GM19351 (cell line): ENCODE results near the gene MMP24.
"Not testable (repeated sequence)": the region's sequence is repeated elsewhere in the genome, so short reads cannot be mapped to it uniquely, and the experiment has no call there.

ENCODE experiments used
- ATAC-seq: cut with Tn5 transposase; IDR thresholded peaks from one replicate; pipeline ENCODE4 v1.9.1; 2021; ENCODE audit warnings: mild to moderate bottlenecking, moderate library complexity; ENCODE audit not compliant: unreplicated experiment

The MMP24 gene

DNA sequence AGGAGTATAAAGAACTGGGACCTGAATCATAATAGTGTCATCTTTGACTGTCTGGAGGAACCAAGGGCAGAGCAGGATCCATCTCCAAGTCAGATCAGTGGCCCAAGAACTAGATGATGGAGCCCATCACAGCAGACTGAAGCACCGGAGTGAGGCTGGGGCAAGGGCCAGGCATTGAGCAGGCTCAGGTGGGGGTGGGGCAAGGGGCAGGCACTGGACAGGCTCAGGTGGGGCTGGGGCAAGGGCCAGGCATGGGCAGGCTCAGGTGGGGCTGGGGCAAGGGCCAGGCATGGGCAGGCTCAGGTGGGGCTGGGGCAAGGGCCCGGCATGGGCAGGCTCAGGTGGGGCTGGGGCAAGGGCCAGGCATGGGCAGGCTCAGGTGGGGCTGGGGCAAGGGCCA lies 26.1 kb downstream of the MMP24 start:
- ATAC-seq = not testable (repeated sequence)

DNA sequence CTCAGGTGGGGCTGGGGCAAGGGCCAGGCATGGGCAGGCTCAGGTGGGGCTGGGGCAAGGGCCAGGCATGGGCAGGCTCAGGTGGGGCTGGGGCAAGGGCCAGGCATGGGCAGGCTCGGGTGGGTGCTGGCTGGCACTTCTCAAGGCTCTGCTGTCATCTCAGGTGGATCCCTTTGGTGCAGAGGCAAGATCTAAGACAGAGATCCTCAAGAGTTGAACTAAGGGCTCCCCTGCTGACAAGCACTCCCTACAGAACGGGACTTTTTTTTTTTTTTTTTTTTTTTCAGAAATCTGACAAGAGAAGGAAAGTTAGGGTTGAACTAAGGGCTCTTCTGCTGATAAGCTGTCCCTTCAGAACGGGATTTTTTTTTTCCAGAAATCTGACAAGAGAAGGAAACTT lies 26.5 kb downstream of the MMP24 start:
- no peak for ATAC-seq

DNA sequence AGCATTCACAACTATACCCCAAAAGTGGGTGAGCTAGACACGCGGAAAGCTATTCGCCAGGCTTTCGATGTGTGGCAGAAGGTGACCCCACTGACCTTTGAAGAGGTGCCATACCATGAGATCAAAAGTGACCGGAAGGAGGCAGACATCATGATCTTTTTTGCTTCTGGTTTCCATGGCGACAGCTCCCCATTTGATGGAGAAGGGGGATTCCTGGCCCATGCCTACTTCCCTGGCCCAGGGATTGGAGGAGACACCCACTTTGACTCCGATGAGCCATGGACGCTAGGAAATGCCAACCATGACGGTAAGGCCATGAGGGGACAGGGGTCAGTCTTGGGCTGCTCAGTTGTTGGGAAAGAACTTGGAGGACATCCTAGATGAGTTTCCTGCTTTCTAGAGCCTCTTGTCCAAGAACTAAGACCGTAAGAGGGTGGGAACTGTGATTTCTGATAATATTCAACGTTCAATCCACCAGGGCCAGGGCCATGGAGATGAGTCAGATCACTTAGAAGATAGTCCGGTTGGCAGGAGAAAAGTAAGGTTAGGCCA lies 28.0 kb downstream of the MMP24 start:
- no peak for ATAC-seq

GRCh38 chr20:35257175-35257909 lies 30.9 kb downstream of the MMP24 start:
- no peak for ATAC-seq

DNA sequence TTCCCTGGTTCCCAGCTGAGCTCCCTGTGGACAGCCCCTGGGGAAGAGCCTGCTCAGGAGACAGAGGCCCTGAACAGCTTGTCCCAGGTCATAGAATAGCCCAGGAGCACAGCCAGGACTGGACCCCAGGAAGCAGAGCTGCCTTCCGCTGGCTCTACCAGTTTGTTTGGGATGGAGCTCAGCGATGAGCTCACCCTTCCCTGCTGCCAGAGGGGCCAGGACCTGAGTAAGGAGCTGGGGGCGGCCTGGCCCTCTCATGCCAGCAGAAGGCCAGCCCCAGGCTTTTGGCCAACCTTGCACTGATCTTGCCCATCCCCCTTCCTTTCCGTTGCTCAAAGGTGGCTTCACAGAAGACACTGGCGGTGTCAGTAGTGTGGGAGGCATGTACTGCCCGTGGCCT lies 33.9 kb downstream of the MMP24 start:
- ATAC-seq = no peak

DNA sequence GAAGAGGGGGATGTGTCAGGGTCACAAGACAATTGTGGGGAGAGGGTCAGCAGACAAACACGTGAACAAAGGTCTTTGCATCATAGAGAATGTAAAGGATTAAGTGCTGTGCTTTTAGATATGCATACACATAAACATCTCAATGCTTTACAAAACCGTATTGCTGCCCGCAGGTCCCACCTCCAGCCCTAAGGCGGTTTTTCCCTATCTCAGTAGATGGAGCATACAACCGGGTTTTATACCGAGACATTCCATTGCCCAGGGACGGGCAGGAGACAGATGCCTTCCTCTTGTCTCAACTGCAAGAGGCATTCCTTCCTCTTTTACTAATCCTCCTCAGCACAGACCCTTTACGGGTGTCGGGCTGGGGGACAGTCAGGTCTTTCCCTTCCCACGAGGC lies 35.8 kb downstream of the MMP24 start:
- ATAC-seq = not testable (repeated sequence)

DNA sequence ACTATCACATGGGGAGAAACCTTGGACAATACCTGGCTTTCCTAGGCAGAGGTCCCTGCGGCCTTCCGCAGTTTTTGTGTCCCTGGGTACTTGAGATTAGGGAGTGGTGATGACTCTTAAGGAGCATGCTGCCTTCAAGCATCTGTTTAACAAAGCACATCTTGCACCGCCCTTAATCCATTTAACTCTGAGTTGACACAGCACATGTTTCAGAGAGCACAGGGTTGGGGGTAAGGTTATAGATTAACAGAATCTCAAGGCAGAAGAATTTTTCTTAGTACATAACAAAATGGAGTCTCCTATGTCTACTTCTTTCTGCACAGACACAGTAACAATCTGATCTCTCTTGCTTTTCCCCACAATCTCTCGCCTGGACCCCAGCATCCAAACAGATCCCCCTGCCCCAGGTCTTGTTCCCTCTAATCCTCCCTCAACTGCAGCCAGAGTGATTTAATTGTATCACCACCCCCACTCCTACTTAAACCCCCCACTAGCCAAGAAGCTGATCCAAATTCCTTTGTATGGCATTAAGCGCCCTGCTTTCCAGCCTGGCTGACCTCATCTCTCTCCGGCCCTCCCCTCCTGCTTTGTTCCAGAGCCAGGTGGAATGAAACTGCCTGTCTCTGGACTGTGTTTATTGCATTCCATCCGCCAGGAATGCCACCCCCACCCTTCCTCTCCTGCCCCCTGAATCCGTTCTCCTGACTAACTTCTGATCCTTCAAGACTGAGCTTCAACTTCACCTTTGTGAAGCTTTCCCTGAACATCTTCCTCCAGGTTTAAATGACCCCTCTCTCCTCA lies 36.4 kb downstream of the MMP24 start:
- not testable (repeated sequence) for ATAC-seq

DNA sequence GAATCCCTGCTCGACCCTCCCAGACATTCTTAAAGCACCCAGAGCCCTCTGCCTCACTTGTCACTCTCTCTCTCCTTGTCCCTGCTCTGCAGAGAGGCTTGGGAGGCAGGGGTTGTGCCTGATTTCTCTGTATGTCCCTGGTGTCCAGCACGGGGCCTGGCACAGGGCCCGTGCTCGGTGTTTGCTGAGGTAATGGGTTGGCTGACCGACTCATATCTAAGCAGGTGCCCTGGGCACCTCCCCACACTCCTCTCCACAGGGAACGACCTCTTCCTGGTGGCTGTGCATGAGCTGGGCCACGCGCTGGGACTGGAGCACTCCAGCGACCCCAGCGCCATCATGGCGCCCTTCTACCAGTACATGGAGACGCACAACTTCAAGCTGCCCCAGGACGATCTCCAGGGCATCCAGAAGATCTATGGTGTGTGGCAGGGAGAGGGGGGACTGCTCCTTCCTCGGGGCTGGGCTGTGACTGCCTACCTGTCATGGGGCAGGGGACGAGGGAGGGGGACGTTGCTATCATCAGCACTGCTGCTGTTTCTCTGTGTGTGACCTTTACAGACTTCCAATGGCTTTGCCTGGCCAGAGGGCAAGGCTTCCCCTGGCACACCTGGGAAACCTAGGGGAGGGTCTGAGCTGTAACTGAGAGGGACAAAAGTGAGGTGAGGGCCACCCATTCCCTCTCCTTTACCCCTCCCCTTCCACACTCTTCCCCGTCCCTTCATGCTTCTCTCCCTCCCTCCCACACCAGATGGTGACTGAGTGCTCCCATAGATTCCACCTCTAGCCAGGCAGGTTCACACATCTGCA lies 37.2 kb downstream of the MMP24 start:
- no peak for ATAC-seq

DNA sequence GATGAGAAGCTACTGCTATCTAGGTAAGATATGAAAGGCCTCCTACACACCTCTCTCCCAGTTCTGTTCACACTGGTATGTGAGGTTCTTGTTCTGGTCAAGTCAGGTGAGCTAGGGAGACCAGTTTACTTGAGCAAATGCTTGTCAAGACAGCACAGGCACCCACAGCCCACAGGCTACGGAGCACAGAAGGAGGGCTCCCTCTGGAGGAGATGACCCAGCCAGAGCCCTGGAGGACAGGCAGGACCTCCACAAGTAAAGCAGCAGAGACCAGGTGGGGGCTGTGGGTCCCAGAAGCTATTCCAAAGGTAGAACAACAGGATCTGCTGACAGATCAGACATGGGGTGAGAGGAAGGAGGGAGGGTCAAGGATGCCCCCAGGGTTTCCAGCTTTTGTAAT lies 38.3 kb downstream of the MMP24 start:
- no peak for ATAC-seq

DNA sequence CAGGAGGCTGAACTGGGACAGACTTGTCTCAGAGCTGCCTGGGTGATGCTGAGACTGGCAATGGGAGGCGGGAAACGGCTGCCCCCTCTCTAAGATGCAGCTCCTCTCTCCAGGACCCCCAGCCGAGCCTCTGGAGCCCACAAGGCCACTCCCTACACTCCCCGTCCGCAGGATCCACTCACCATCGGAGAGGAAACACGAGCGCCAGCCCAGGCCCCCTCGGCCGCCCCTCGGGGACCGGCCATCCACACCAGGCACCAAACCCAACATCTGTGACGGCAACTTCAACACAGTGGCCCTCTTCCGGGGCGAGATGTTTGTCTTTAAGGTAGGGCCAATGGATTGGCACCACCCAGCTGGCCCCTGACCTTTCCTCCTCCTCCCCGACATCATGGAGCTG lies 40.6 kb downstream of the MMP24 start:
- no peak for ATAC-seq

GRCh38 chr20:35269055-35269781 lies 42.7 kb downstream of the MMP24 start:
- no peak for ATAC-seq

DNA sequence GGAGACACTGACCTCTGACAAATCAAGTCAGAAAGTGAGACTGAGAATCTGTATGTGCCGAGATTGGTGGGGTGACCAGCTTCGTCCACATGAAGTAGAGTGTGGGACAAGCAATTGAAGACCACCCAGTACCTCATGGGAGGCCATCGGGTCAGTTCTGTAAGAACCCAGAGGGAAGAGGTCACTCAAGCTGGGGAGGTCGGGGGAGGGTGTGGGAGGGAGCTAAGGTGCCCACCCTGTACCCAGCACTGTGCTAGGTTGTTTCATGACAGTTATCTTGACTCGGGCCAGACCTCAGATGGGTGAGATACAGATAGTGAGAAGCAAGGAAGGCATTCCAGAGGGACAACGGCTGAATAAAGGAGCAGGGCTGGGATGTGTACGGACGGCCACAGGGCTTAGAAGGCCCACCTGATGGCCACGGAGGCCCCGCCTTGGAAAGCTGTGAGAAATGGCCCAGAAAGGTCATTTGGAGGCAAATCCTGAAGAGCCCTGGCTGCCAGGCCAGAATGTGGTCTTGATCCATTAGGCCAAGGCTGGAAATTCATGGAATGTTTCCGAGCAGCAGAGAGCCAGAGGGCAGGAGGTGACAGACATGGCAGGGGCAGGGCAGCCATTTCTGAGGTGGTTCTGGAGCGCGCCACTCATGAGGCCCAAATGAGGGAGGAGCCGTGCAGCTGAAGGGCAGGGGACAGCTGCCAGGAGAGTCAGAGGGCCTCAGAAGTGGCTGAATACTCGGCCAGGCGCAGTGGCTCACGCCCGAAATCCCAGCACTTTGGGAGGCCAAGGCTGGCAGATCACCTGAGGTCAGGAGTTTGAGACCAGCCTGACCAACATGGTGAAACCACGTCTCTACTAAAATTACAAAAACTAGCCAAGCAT lies 43.8 kb downstream of the MMP24 start:
- no peak for ATAC-seq

GRCh38 chr20:35271073-35271882 lies 44.8 kb downstream of the MMP24 start:
- no peak for ATAC-seq

DNA sequence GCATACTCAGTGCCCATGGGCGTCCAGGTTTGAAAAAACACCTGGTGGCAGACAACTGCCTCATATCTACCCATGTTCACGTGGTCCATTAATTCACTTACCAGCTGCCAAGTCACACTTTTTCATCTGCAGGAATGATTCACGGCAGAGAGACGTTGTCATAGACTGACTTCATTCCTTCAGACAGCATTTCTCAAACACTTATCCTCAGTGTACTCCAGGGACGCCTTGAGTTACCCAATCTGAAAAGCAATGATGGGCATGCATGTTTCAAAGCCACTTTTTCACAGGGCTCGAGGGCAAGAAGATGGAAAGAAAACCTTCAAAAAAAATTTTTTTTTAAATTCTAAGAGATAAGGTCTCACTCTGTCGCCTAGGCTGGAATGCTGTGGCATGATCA lies 45.4 kb downstream of the MMP24 start:
- ATAC-seq = no peak

GRCh38 chr20:35273449-35274171 lies 47.1 kb downstream of the MMP24 start:
- no peak for ATAC-seq

DNA sequence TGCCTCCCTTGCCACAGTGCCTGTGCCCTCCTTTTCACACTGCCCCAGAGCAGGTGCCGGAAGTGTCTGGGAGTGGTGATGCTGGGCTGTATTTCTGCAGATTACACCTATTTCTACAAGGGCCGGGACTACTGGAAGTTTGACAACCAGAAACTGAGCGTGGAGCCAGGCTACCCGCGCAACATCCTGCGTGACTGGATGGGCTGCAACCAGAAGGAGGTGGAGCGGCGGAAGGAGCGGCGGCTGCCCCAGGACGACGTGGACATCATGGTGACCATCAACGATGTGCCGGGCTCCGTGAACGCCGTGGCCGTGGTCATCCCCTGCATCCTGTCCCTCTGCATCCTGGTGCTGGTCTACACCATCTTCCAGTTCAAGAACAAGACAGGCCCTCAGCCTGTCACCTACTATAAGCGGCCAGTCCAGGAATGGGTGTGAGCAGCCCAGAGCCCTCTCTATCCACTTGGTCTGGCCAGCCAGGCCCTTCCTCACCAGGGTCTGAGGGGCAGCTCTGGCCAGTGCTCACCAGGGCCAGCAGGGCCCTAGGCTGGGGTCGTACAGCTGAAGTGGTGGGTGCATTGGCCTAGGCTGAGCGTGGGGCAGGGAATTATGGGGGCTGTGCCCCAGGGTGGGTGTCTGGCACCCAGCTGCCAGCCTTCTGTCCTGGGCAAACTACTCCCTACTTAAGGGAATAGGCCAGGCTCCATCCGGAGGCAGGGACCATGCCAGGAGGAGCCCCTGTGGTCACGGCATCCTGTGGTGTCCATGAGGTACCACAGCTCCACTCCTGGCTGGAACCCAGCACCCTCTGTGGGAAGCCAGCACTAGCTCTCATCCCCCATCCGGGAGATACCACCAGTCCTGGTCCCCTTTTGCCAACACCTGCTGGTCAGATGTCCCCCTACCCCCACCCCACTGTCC lies 47.9 kb downstream of the MMP24 start:
- no peak for ATAC-seq

GRCh38 chr20:35275741-35276251 lies 49.3 kb downstream of the MMP24 start:
- no peak for ATAC-seq
